Neuronal stem cell (in vitro differentiated cells): Measurements from ENCODE around the gene TTC32.

Source experiments
- DNase-seq: peaks from one replicate; pipeline ENCODE4 v3.0.0-alpha.2; 2013; ENCODE audit warnings: low spot score
- H2AFZ ChIP-seq: one replicate; pipeline ENCODE4 v1.6.1; 2013; ENCODE audit warnings: mild to moderate bottlenecking, low read length, inconsistent platforms
- H2AK5ac ChIP-seq: 2 replicates; pipeline ENCODE4 v1.6.1; 2013; ENCODE audit warnings: low read depth, mild to moderate bottlenecking, inconsistent platforms, low read length, moderate library complexity, mixed read lengths
- H2BK120ac ChIP-seq: 2 replicates; pipeline ENCODE4 v1.6.1; 2013; ENCODE audit warnings: low read depth, mild to moderate bottlenecking, inconsistent platforms, low read length, moderate library complexity, mixed read lengths
- H2BK12ac ChIP-seq: one replicate; pipeline ENCODE4 v1.6.1; 2013; ENCODE audit warnings: low read length, inconsistent platforms
- H2BK15ac ChIP-seq: 2 replicates; pipeline ENCODE4 v1.6.1; 2013; ENCODE audit warnings: mild to moderate bottlenecking, low read length, inconsistent platforms, mixed read lengths
- H2BK5ac ChIP-seq: one replicate; pipeline ENCODE4 v1.6.1; 2013; ENCODE audit warnings: inconsistent platforms, mild to moderate bottlenecking, low read length, moderate library complexity
- H3K14ac ChIP-seq: one replicate; pipeline ENCODE4 v1.6.1; 2013; ENCODE audit warnings: low read length, inconsistent platforms
- H3K18ac ChIP-seq: 2 replicates; pipeline ENCODE4 v1.6.1; 2013; ENCODE audit warnings: low read length, inconsistent platforms
- H3K23ac ChIP-seq: 2 replicates; pipeline ENCODE4 v1.6.1; 2013; ENCODE audit warnings: low read depth, mild to moderate bottlenecking, mixed read lengths, low read length, inconsistent platforms; ENCODE audit not compliant: poor library complexity
- H3K27ac ChIP-seq: replicated peaks from 3 replicates; pipeline ENCODE4 v1.5.1; 2013; ENCODE audit warnings: low read length, inconsistent platforms
- H3K27me3 ChIP-seq, 3 experiments: 2 replicates each; pipeline ENCODE4 v1.6.1; 2013; ENCODE audit warnings: low read length in 3 of 3, mild to moderate bottlenecking in 2 of 3, inconsistent platforms in 1 of 3, low read depth in 1 of 3, mixed read lengths in 1 of 3, moderate library complexity in 1 of 3; ENCODE audit not compliant: control insufficient read depth in 3 of 3, insufficient read depth in 3 of 3
- H3K36me3 ChIP-seq, 2 donors: replicated peaks in 1 of 2; 2 replicates each; pipeline ENCODE4 v1.6.1; 2013; ENCODE audit warnings: low read length in 2 of 2; ENCODE audit not compliant: control insufficient read depth in 2 of 2, insufficient read depth in 2 of 2
- H3K4ac ChIP-seq: 2 replicates; pipeline ENCODE4 v1.6.1; 2013; ENCODE audit warnings: inconsistent platforms, mild to moderate bottlenecking, low read length, moderate library complexity
- H3K4me1 ChIP-seq, 2 donors: 1 replicate in 1 of 2; 2 replicates in 1 of 2; pipeline ENCODE4 v1.6.1; 2013; ENCODE audit warnings: low read length in 2 of 2, low read depth in 1 of 2; ENCODE audit not compliant: control insufficient read depth in 2 of 2, insufficient read depth in 1 of 2
- H3K4me2 ChIP-seq: one replicate; pipeline ENCODE4 v1.6.1; 2013; ENCODE audit warnings: mild to moderate bottlenecking, low read length, inconsistent platforms; ENCODE audit not compliant: insufficient read depth, poor library complexity, severe bottlenecking
- H3K4me3 ChIP-seq, 2 donors: 2 replicates each; pipeline ENCODE4 v1.5.1; 2013; ENCODE audit warnings: low read length in 2 of 2, mild to moderate bottlenecking in 2 of 2, inconsistent platforms in 1 of 2, moderate library complexity in 1 of 2
- H3K79me1 ChIP-seq: one replicate; pipeline ENCODE4 v1.6.1; 2013; ENCODE audit warnings: low read depth, mild to moderate bottlenecking, inconsistent platforms, low read length, moderate library complexity
- H3K9ac ChIP-seq: one replicate; pipeline ENCODE4 v1.6.1; 2013; ENCODE audit warnings: mild to moderate bottlenecking, low read depth, low read length, inconsistent platforms; ENCODE audit not compliant: poor library complexity
- H3K9me3 ChIP-seq, 2 donors: replicated peaks in 1 of 2; 2 replicates each; pipeline versions ENCODE3 to v1.6.1; 2013; ENCODE audit warnings: low read length in 2 of 2, mild to moderate bottlenecking in 2 of 2, inconsistent platforms in 1 of 2, low read depth in 1 of 2, mixed read lengths in 1 of 2, moderate library complexity in 1 of 2; ENCODE audit not compliant: control insufficient read depth in 2 of 2, insufficient read depth in 1 of 2
- H4K8ac ChIP-seq: one replicate; pipeline ENCODE4 v1.6.1; 2013; ENCODE audit warnings: low read depth, mild to moderate bottlenecking, inconsistent platforms, low read length, moderate library complexity
- H4K91ac ChIP-seq: one replicate; pipeline ENCODE4 v1.6.1; 2013; ENCODE audit warnings: low read length, low read depth, mild to moderate bottlenecking, inconsistent platforms; ENCODE audit not compliant: poor library complexity
- WGBS, 2 donors: extraction: QIAGEN DNeasy Blood & Tissue Kit; methylation state at CpG; one replicate each; pipeline ENCODE4 v1.1.7; 2013; ENCODE audit warnings: missing lambda C conversion rate in 2 of 2, mixed read lengths in 1 of 2; ENCODE audit not compliant: insufficient read length in 2 of 2, insufficient replicate concordance in 1 of 2; ENCODE audit errors: extremely low coverage in 2 of 2; 5-methylcytosine and 5-hydroxymethylcytosine counted together

Gene TTC32

GRCh38 chr2:19868224-19868623 is 33.6 kb downstream of the TTC32 start:
- Histone ChIP-seq H2AK5ac (no peak overlapping the region), H3K36me3 (no peaks in the 10 kb centered on the region), H4K8ac (no peak overlapping the region), H2BK12ac (no peak overlapping the region), H3K79me1 (no peaks in the 10 kb centered on the region), H2BK120ac (no peak overlapping the region), H3K4me2 (peak overlapping the region; percentile 64), H3K4me3 (no peak overlapping the region), H3K4ac (no peak overlapping the region), H4K91ac (no peak overlapping the region), H3K14ac (no peak overlapping the region), H3K18ac (peak overlapping the region; percentile 96), H2BK5ac (no peak overlapping the region), H2AFZ (peak overlapping the region; percentile 96), H3K27me3 (peaks cover 0 to 68% (median 8%) of the 10 kb centered on the region in 3 experiments), H3K9me3 (no peaks in the 10 kb centered on the region), H2BK15ac (no peak overlapping the region), H3K9ac (no peak overlapping the region), H3K27ac (no peak overlapping the region), H3K4me1 (peaks cover 2 to 4% of the 10 kb centered on the region in 2 donors), H3K23ac (no peak overlapping the region)
- DNase-seq: no peak
- no CpG with 5 or more reads among the region's 7 CpGs for WGBS, 2 donors

GRCh38 chr2:19866771-19867170 is 35.0 kb downstream of the TTC32 start:
- H4K8ac ChIP-seq: no peak overlapping the region
- no peak overlapping the region for H2BK12ac ChIP-seq
- H3K9ac ChIP-seq: no peak overlapping the region
- H3K23ac ChIP-seq: no peak overlapping the region
- no peak for DNase-seq
- H3K9me3 ChIP-seq: no peaks in the 10 kb centered on the region
- no CpG with 5 or more reads among the region's 2 CpGs for WGBS, 2 donors
- H3K4ac ChIP-seq: no peak overlapping the region
- H3K18ac ChIP-seq: no peak overlapping the region
- H2AFZ ChIP-seq: no peak overlapping the region
- no peak overlapping the region for H3K4me3 ChIP-seq
- no peak overlapping the region for H2AK5ac ChIP-seq
- H3K27ac ChIP-seq: no peak overlapping the region
- H4K91ac ChIP-seq: no peak overlapping the region
- H3K79me1 ChIP-seq: no peaks in the 10 kb centered on the region
- H3K36me3 ChIP-seq: no peaks in the 10 kb centered on the region
- H3K4me1 ChIP-seq: peaks cover 2 to 4% of the 10 kb centered on the region in 2 donors
- no peak overlapping the region for H3K4me2 ChIP-seq
- no peak overlapping the region for H3K14ac ChIP-seq
- H2BK5ac ChIP-seq: no peak overlapping the region
- H2BK15ac ChIP-seq: no peak overlapping the region
- no peak overlapping the region for H2BK120ac ChIP-seq
- H3K27me3 ChIP-seq: peaks cover 0 to 72% (median 8%) of the 10 kb centered on the region in 3 experiments

- H3K4me3 ChIP-seq: no peak overlapping the region
- no peak overlapping the region for H3K14ac ChIP-seq
- no peak overlapping the region for H3K4ac ChIP-seq
- DNase-seq: no peak
- H3K27me3 ChIP-seq: peaks cover 0 to 68% (median 8%) of the 10 kb centered on the region in 3 experiments
- WGBS, 2 donors: no CpG with 5 or more reads among the region's 2 CpGs
- no peak overlapping the region for H2AFZ ChIP-seq
- H2BK5ac ChIP-seq: no peak overlapping the region
- H3K9ac ChIP-seq: peak overlapping the region; percentile 53
- H2AK5ac ChIP-seq: no peak overlapping the region
- no peak overlapping the region for H3K23ac ChIP-seq
- H3K27ac ChIP-seq: no peak overlapping the region
- no peak overlapping the region for H3K18ac ChIP-seq
- no peak overlapping the region for H2BK15ac ChIP-seq
- H3K79me1 ChIP-seq: no peaks in the 10 kb centered on the region
- peaks cover 2 to 4% of the 10 kb centered on the region in 2 donors for H3K4me1 ChIP-seq
- H3K36me3 ChIP-seq: no peaks in the 10 kb centered on the region
- H2BK12ac ChIP-seq: no peak overlapping the region
- no peak overlapping the region for H4K8ac ChIP-seq
- no peak overlapping the region for H4K91ac ChIP-seq
- H3K4me2 ChIP-seq: no peak overlapping the region
- H3K9me3 ChIP-seq: no peaks in the 10 kb centered on the region
- peak overlapping the region; percentile 2 for H2BK120ac ChIP-seq
Observed at GRCh38 chr2:19865151-19865550, 36.6 kb downstream of the TTC32 start.

- H3K9me3 ChIP-seq: no peaks in the 10 kb centered on the region
Observed at GRCh38 chr2:19864381-19864780, 37.4 kb downstream of the TTC32 start.

More at GRCh38 chr2:19864381-19864780, 37.4 kb downstream of the TTC32 start:
- no peak for DNase-seq
- Histone ChIP-seq H2BK12ac (no peak overlapping the region), H3K9ac (no peak overlapping the region), H3K23ac (no peak overlapping the region), H3K14ac (no peak overlapping the region), H4K91ac (no peak overlapping the region), H2BK15ac (no peak overlapping the region), H3K4ac (no peak overlapping the region), H3K79me1 (no peaks in the 10 kb centered on the region), H3K18ac (no peak overlapping the region), H3K4me1 (peaks cover 2 to 4% of the 10 kb centered on the region in 2 donors), H2BK5ac (no peak overlapping the region), H4K8ac (no peak overlapping the region), H3K36me3 (no peaks in the 10 kb centered on the region), H2AFZ (no peak overlapping the region), H2BK120ac (peak overlapping the region; percentile 2), H2AK5ac (no peak overlapping the region), H3K27ac (no peak overlapping the region), H3K4me3 (no peak overlapping the region), H3K4me2 (no peak overlapping the region), H3K27me3 (peaks cover 0 to 63% (median 6%) of the 10 kb centered on the region in 3 experiments)
- no CpG with 5 or more reads among the region's 11 CpGs for WGBS, 2 donors
